HCT116 (cell line): Measurements from ENCODE around the gene TFCP2L1. TPM values are rescaled to one million over a fixed set of nuclear protein-coding genes. Genes with fewer than 3 reads are reported as not detected.
A peak's percentile ranks its signal among the peaks of the same experiment; 100 is the strongest.

Source experiments
- ATAC-seq: fragments of 200-7000 bp; cut with Tn5 transposase; 2 replicates; pipeline ENCODE4 v1.9.1; 2020; ENCODE audit warnings: mild to moderate bottlenecking, moderate library complexity
- BruUV-seq: library from RNA; stranded (reverse); fragments of 400-500 nt; replicated peaks from 2 replicates; lab custom pipeline; 2021; lab: Mats Ljungman, UMichigan
- CTCF ChIA-PET: fragments of 300-600 bp; sonication (Branson Sonifier 250); formaldehyde crosslinking; loops from one replicate; lab custom pipeline; 2021; ENCODE audit warnings: antibody characterized with exemption; lab: Charles Lee
- POLR2A ChIA-PET: fragments of 300-600, 350-600 bp; sonication (Branson Sonifier 250); formaldehyde crosslinking; loops from one replicate; lab custom pipeline; 2021; ENCODE audit warnings: antibody characterized with exemption; lab: Charles Lee
- RAD21 ChIA-PET, 2 experiments: fragments of 300-600 bp; sonication (Branson Sonifier 250); formaldehyde crosslinking; loops; one replicate each; lab custom pipeline; 2023; ENCODE audit warnings: low total read pairs in 2 of 2; ENCODE audit not compliant: uncharacterized antibody in 2 of 2, unreplicated experiment in 2 of 2, low non-redundant PET in 1 of 2; lab: Charles Lee
- DNase-seq: peaks from one replicate; pipeline ENCODE4 v3.0.0-alpha.2; 2010; ENCODE audit warnings: low read depth, low spot score
- H2AFZ ChIP-seq: fragments of 200-600 bp; shearing (Covaris generic), sonication (generic); 2 replicates; pipeline ENCODE4 v1.6.1; 2017; ENCODE audit warnings: low read depth, mixed run types, mixed read lengths, antibody characterized with exemption, low read length; ENCODE audit not compliant: poor library complexity, severe bottlenecking
- H3K27ac ChIP-seq: 2 replicates; pipeline ENCODE4 v1.5.1; 2012; ENCODE audit warnings: low read depth, low read length
- H3K27me3 ChIP-seq: fragments of 200-600 bp; sonication (generic); 2 replicates; pipeline ENCODE4 v1.6.1; 2016; ENCODE audit warnings: mixed run types, low read length, mixed read lengths; ENCODE audit not compliant: insufficient read depth
- H3K36me3 ChIP-seq, 2 experiments: fragments of 200-500 bp in 1 of 2; fragments of 200-600 bp in 1 of 2; sonication (Bioruptor generic) in 1 of 2; sonication (generic) in 1 of 2; 2 replicates each; pipeline versions ENCODE4 v1.5.1 to v1.6.1; 2014 to 2016; ENCODE audit warnings: low read length in 2 of 2, inconsistent platforms in 1 of 2, mixed read lengths in 1 of 2, mixed run types in 1 of 2; ENCODE audit not compliant: insufficient read depth in 2 of 2, control insufficient read depth in 1 of 2
- H3K4me1 ChIP-seq, 2 experiments: fragments of 200-600 bp in 1 of 2; sonication (generic) in 1 of 2; 2 replicates each; pipeline versions ENCODE4 v1.5.1 to v1.6.1; 2012 to 2017; ENCODE audit warnings: low read length in 2 of 2, inconsistent platforms in 1 of 2, mild to moderate bottlenecking in 1 of 2, mixed read lengths in 1 of 2, mixed run types in 1 of 2, moderate library complexity in 1 of 2; ENCODE audit not compliant: insufficient read depth in 2 of 2, control insufficient read depth in 1 of 2
- H3K4me2 ChIP-seq: fragments of 200-600 bp; sonication (generic); 2 replicates; pipeline ENCODE4 v1.6.1; 2017; ENCODE audit warnings: mixed run types, low read length, mixed read lengths
- H3K4me3 ChIP-seq, 2 experiments: fragments of 200-600 bp in 1 of 2; sonication (generic) in 1 of 2; replicated peaks in 1 of 2; 2 replicates each; pipeline ENCODE4 v1.5.1; 2011 to 2016; ENCODE audit warnings: low read length in 2 of 2, control low read depth in 1 of 2, low read depth in 1 of 2, mild to moderate bottlenecking in 1 of 2, mixed read lengths in 1 of 2, mixed run types in 1 of 2
- H3K79me2 ChIP-seq: fragments of 200-600 bp; sonication (generic); 2 replicates; pipeline ENCODE4 v1.6.1; 2017; ENCODE audit warnings: mild to moderate bottlenecking, mixed run types, low read length, moderate library complexity, mixed read lengths; ENCODE audit not compliant: insufficient read depth
- H3K9ac ChIP-seq: fragments of 200-600 bp; sonication (generic); 2 replicates; pipeline ENCODE4 v1.6.1; 2016; ENCODE audit warnings: low read length, mixed read lengths
- H3K9me2 ChIP-seq: fragments of 200-600 bp; sonication (generic), shearing (Covaris generic); 2 replicates; pipeline ENCODE4 v1.6.1; 2017; ENCODE audit warnings: mixed run types, mild to moderate bottlenecking, moderate library complexity; ENCODE audit not compliant: insufficient read depth
- H3K9me3 ChIP-seq, 2 experiments: fragments of 200-500 bp in 1 of 2; fragments of 200-600 bp in 1 of 2; sonication (Bioruptor generic) in 1 of 2; sonication (generic) in 1 of 2; 2 replicates each; pipeline ENCODE4 v1.6.1; 2014 to 2017; ENCODE audit warnings: low read length in 2 of 2, mixed read lengths in 2 of 2, inconsistent platforms in 1 of 2, low read depth in 1 of 2, mild to moderate bottlenecking in 1 of 2, mixed run types in 1 of 2, moderate library complexity in 1 of 2; ENCODE audit not compliant: control insufficient read depth in 1 of 2, insufficient read depth in 1 of 2
- H4K20me1 ChIP-seq: fragments of 200-600 bp; sonication (generic), shearing (Covaris generic); 2 replicates; pipeline ENCODE4 v1.6.1; 2017; ENCODE audit warnings: mixed run types, mild to moderate bottlenecking, moderate library complexity; ENCODE audit not compliant: insufficient read depth
- CTCF ChIP-seq, 3 experiments: fragments of 200-600 bp in 1 of 3; sonication (generic) in 1 of 3; IDR thresholded peaks in 2 of 3; conservative IDR thresholded peaks in 1 of 3; 2 replicates each; pipeline ENCODE4 v1.5.1; 2012 to 2017; ENCODE audit warnings: low read depth in 2 of 3, low read length in 2 of 3, antibody characterized with exemption in 1 of 3, borderline replicate concordance in 1 of 3, control low read depth in 1 of 3, mild to moderate bottlenecking in 1 of 3, mixed read lengths in 1 of 3, mixed run types in 1 of 3, moderate library complexity in 1 of 3; ENCODE audit not compliant: insufficient read depth in 1 of 3
- TCF7L2 ChIP-seq: IDR thresholded peaks from 2 replicates; pipeline ENCODE4 v1.7.0; 2011; ENCODE audit warnings: borderline replicate concordance, inconsistent platforms; ENCODE audit not compliant: insufficient read depth, insufficient read length; ENCODE audit errors: extremely low read depth
- intact Hi-C: fragments of 100-400 bp; cut with micrococcal nuclease; formaldehyde crosslinking; loops from 2 replicates; pipeline ENCODE4 v1.10.0; 2022
- total RNA-seq: library from RNA; stranded (reverse); gene quantifications from one replicate; pipeline ENCODE4 v1.2.1, GENCODE V29; 2021; ENCODE audit not compliant: unreplicated experiment

The TFCP2L1 gene
- total RNA-seq, 1 experiment from 2014 or later = 8.4 TPM

DNA sequence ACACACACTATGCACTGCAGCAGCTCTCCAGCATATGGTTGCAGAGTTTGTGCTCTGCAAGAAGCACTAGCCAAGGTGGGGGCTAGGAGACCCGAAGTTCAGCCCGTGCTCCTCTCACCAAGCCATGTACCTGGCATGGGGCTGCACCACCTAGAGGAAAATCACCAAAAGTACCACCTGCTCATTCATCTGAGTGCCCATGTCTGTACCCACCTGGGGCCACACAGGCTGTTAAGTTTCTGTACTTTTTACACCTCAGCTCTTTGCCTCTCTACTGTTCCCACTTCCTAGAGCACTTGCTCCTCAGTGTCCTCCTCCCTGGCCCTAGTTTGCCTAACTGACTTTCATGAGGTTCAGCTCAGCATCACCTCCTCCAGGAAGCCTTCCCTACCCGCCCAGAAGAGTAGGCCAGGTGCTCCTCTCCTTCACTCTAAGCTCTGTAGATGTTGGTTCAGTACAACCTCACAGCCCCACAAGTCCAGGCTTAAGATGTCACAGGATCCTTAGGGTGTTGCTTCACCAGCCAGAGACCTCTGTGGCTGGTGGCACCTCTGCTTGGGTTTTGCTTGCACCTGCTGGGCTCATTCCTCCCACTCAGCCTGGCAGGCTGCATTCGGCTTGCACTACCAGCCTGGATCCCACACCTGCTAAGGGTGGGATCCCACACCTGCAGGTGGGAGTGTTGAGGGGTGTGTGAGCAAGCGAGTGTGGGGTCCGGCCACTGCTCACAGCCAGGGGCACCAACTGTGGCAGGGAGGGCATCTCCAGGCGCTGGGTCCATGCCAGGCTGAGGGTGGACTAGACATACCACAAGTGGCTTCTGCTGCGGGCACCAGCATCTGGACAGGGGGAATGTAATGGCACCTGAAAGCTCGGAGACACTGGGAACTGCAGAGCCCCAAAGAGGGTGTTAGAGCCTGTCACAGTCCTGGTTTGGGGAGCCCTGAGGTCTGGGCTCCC, 10.2 kb upstream of the TFCP2L1 start:
- Histone ChIP-seq H3K9ac (no peak overlapping the region), H3K27ac (no peak overlapping the region), H2AFZ (no peak overlapping the region), H3K27me3 (no peaks in the 10 kb centered on the region), H3K4me3 (no peak overlapping the region), H3K79me2 (no peaks in the 10 kb centered on the region), H3K4me1 (peaks cover 4 to 11% of the 10 kb centered on the region in 2 experiments; a peak in 2 of 4 replicates), H3K36me3 (no peaks in the 10 kb centered on the region), H3K9me2 (no peaks in the 10 kb centered on the region), H3K4me2 (no peak overlapping the region), H3K9me3 (no peaks in the 10 kb centered on the region), H4K20me1 (no peaks in the 10 kb centered on the region)
- ChIA-PET CTCF (no interaction called here), POLR2A (no interaction called here), RAD21 (no interaction called here)
- TF ChIP-seq CTCF (IDR thresholded peaks at IDR 0.05 in 2 of 3, conservative IDR thresholded peaks at IDR 0.05 in 1 of 3; ENCODE audit: borderline replicate concordance in 1 of 3, insufficient read depth in 1 of 3, low read depth in 2 of 3, low read length in 2 of 3) (0 out of 6 replicates have a peak, but pooled peaks of 1 of the 3 experiments have one; percentile 14), TCF7L2 (no peak)
- intact Hi-C loops = no loop called here
- ATAC-seq = peak; percentile 36
- no TSS peak for BruUV-seq
- no peak for DNase-seq
